Fibroblast of the aortic adventitia (primary cell): ENCODE measurements around the gene HIGD1B. TPM values are rescaled to one million over a fixed set of nuclear protein-coding genes. Genes with fewer than 3 reads are reported as not detected.

Experiments
- DNase-seq: peaks from one replicate; pipeline ENCODE4 v3.0.0-alpha.2; 2010; ENCODE audit warnings: low read depth
- H3K4me3 ChIP-seq: 2 replicates; pipeline ENCODE4 v1.5.1; 2011; ENCODE audit warnings: low read depth, mild to moderate bottlenecking, control low read depth, low read length, moderate library complexity
- CTCF ChIP-seq: IDR thresholded peaks from 2 replicates; pipeline ENCODE4 v1.5.1; 2011; ENCODE audit warnings: mild to moderate bottlenecking, low read length, control low read depth, inconsistent platforms; ENCODE audit not compliant: insufficient read depth
- total RNA-seq: library from RNA; depleted of rRNA; stranded (reverse); fragments of >200 nt; gene quantifications from 2 replicates; pipeline ENCODE4 v1.2.3, GENCODE V29; 2012; ENCODE audit warnings: low replicate concordance

Gene HIGD1B
- total RNA-seq = not detected in 2 replicates

GRCh38 chr17:44847586-44847985 lies at the start of gene HIGD1B:
TSS of gene HIGD1B (plus strand) at chr17:44847883. CDS start at chr17:44848153, 270 bp downstream.
- no peak for DNase-seq
- no peak within 1 kb of the TSS for H3K4me3 ChIP-seq
- TF ChIP-seq CTCF = no peak

- H3K4me3 ChIP-seq = no peak overlapping the region
- DNase-seq = no peak
- no peak for TF ChIP-seq CTCF
These were observed 49.3 kb upstream of the HIGD1B start for GRCh38 chr17:44798356-44798755.

- no peak for TF ChIP-seq CTCF
- H3K4me3 ChIP-seq = no peak overlapping the region
- DNase-seq = no peak
These were observed 45.8 kb upstream of the HIGD1B start for GRCh38 chr17:44801880-44802279.

GRCh38 chr17:44804302-44805089 lies 43.2 kb upstream of the HIGD1B start:
- TF ChIP-seq CTCF = no peak
- no peak overlapping the region for H3K4me3 ChIP-seq
- DNase-seq = no peak

GRCh38 chr17:44807093-44807816 lies 40.4 kb upstream of the HIGD1B start:
- H3K4me3 ChIP-seq = no peak overlapping the region

GRCh38 chr17:44807817-44808155 lies 39.9 kb upstream of the HIGD1B start:
- TF ChIP-seq CTCF = no peak
- no peak for DNase-seq
- no peak overlapping the region for H3K4me3 ChIP-seq

More at GRCh38 chr17:44807093-44807816, 40.4 kb upstream of the HIGD1B start:
- no peak for TF ChIP-seq CTCF
- no peak for DNase-seq
